Fibroblast of skin of right biceps (primary cell): ENCODE results near the gene USP7.
"Not testable (repeated sequence)": the region's sequence is repeated elsewhere in the genome, so short reads cannot be mapped to it uniquely, and the experiment has no call there.

ENCODE experiments used
- DNase-seq: peaks from one replicate; pipeline ENCODE4 v3.0.0-alpha.2; 2013

Gene USP7

DNA sequence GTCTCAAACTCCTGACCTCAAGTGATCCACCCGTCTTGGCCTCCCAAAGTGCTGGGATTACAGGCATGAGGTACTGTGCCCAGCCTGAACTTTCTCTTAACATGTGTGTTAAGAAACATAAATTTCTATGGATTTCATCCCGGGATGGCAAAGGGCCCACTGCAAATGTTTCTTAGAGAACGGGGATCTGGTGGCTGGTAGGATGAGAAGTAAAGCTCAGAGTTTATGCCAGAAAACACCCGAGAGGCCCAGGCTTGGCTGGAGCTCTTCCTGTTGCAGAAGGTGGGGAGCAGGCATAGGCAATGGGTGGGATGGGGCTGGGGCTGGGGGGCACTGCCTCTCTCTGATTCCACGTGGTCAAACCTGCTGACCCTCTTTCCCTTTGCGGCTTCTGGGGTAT, 89.3 kb downstream of the USP7 start:
- DNase-seq, result peak; percentile 42

DNA sequence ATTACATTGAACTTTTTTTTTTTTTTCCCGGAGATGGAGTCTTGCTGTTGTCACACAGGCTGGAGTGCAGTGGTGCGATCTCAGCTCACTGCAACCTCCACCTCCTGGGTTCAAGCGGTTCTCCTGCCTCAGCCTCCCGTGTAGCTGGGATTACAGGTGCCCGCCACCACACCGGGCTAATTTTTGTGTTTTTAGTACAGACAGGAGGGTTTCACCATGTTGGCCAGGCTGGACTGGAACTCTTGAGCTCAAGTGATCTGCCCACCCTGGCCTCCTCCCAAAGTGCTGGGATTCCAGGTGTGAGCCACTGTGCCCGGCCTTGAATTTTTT, 89.9 kb downstream of the USP7 start:
- not testable (repeated sequence) for DNase-seq

DNA sequence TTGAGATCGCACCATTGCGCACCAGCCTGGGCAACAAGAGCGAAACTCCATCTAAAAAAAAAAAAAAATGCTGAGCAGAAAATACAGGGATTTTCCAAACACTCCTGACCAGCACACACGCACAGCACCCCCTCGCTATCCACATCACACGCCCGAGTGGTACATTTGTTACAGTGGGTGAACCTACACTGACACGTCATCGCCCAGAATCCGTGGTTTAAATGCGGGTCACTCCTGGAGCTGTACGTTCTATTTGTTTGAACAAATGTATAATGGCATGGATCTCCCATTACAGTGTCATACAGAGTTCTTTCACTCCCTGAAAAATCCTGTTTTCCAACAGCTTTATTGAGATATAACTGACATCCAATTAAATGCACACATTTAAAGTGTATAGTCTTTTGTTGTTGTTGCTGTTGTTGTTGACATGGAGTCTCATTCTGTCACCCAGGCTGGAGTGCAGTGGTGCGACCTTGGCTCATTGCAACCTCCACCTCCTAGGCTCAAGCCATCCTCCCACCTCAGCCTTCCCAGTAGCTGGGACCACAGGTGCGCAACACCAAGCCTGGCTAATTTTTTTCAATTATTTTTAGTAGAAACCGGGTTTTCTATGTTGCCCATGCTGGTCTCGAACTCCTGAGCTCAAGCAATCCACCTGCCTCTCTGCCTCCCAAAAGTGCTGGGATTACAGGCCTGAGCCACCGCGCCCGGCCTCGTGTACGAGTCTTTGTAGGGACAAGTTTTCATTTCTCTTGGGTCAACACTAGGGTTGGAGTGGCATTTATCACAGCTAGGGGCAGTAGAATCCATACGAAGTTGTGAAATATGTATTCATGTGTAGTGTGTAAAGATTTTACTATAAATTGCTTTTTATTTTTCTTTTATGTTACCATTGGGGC, 90.5 kb downstream of the USP7 start:
- DNase-seq, result no peak

DNA sequence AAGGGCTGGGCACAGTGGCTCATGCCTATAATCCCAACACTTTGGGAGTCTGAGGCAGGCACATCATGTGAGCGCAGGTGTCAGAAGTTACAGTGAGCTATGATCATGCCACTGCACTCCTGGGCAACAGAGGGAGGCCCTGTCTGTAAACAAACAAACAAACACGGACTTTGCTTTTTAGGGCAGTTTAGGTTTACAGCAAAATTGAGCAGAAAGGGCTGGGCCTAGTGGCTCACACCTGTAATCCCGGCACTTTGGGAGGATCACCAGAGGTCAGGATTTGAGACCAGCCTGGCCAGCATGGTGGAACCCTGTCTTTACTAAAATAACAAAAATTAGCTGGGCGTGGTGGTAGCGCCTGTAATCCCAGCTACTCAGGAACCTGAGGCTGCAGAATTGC, 91.6 kb downstream of the USP7 start:
- DNase-seq, result no peak

DNA sequence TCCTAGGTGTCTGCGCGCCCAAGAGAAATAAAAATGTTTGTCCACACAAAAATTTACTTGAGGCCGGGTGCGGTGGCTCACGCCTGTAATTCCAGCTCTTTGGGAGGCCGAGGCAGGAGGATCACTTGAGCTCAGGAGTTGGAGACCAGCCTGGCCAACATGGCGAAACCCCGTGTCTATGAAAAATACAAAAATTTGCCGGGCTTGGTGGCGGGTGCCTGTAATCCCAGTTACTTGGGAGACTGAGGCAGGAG, 93.8 kb downstream of the USP7 start:
- not testable (repeated sequence) for DNase-seq

DNA sequence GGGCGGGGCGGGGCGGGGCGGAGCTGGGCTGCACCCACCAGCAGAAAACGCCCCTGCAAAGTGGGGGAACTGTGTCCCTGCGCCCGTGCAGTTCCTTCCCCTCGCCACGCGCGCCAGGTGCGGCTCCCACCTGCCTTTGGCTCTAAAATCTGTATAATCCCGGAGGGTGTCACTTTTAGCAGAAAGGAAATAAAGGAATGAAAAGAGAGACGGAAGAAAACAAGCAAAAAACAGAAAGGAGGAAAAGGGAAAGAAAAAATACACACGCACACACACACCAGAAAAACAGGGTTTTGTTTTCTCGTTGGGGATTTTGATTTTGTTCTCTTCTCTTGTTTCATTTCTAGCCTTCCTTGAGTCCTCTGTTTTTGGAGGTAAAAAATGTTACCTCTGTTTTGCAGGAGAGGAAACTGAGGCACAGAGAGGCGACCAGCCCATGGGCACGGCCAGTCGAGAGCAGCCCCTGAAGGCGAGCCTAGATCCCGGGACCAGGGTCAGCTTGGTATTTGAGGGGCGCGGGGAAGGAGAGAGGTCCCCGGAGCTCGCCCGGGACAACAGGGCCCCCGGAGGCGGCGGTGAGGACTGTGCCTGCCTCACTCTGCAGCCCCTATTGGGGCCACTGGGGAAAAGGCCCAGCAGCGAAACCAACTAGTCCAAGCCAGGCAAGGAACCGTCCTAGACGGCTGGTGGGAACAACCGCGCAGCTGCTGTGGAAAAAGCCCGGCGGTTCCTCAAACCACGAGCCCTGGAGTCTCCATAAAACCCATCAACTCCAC, 94.3 kb downstream of the USP7 start:
- no peak for DNase-seq

DNA sequence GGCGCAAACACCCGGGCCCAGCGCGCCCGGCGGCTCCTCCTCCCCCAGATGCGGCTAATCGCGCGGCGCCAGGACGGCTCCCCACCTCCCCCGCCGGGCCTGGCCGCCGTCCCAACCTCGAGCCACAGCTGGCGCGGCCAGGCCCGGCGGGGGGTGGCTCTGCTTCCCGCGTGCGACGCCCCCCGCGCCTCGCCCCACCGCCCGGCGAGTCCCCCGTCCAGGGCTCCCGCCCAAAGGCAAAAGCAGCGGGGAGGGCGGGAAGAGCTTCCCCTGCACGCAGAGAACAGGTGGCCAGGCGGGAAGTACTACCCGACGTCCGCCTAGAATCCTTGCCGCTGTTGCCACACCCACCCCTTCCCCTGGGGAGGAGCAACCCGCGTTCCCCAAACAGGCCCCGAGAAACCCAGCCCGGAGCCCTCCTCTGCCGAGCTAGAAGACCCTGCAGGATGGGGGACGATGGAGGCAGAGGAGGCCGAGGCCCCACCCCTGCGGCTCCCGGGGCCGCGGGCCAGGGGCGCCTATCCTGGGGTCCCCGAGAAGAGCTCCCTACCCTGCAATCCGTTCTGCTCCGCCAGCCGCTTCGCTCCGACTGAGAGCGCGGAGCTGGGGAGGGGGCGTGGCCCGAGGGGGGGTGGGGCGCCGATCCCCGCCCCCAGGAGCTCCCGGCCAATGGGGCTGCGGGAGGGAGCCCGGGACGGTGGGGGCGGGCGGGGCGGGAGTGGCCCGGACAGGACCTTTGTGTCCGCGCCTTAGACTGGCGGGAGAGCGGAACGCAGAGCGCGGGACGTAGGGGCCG, 95.1 kb downstream of the USP7 start, which contains the start of gene CARHSP1:
CARHSP1 (minus strand) TSS at position 591 of the 796 bp plus-strand sequence. CDS start 9,678 bp downstream, outside the sequence.
- peak; percentile 92 for DNase-seq

DNA sequence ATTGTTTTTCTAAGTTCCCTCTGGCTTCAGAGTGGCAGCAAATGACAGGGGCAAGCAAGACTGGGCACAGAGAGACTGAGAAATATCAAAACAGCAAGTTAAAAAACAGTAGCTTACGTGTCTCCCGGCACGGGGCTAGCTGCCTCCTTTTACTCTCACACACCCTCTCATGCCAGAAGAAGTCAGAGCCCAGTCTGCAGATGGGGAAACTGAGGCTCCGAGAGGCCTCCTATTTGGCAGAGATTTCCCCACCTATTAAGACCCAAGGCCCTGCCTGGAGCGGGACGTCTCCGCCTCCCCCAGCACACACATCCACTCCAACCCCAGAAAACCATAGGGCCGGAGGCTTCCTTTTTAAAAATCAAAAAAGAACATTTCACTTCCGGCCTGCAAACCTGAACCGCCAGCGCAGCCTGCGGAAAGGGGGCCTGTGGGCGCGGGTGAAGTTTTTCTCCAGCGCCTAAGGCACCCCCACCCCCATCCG, 95.7 kb downstream of the USP7 start:
- DNase-seq, result no peak

DNA sequence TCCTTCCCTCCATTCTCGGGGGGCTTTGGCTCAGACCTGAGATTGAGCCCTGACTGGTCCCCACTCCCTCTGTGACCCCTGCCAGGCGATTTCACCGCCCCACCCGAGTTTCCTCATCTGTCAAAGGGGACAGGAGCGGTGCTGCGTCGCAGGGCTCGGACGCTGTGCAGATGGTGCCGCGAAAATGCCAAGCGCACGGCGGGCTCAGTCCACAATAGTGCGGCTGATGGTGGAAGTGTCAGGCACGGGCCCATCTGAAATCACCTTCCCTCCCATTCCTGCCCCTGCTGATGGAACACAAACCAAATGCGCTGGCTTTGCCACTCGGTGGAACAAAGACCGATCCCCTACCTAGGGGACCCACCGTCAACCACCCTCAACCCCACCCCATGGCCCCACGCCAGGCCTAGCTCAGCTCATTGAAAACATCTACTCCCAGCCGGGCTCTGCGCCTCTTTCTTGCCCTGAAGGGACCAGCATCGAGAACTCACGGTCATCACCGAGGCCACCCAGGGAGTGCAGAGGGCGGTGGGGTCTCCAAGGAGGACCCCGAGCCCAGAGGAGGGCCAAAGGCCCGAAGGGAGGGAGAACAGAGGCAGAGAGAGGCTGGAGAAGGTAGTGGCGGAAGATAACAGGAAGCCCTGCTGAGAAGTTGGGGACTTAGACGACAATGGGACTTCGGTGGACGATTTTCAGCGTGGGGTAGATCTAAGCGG, 96.3 kb downstream of the USP7 start:
- DNase-seq, result no peak

DNA sequence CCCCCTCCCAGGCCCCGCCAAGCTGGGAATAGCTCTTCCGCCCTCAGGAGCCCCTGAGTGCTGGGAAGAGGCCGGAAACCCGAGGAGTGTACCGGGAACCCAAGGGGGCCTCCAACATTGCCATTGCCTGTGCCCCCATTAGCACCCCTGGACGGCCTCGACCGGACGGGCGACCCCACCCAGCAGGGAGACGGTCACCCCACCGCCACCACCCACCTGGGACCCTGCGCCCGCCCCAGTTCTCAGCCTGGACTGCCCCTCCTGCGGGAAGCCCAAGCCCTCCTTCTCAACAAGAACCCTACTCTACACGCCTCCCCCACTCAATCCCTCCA, 96.9 kb downstream of the USP7 start:
- no peak for DNase-seq

DNA sequence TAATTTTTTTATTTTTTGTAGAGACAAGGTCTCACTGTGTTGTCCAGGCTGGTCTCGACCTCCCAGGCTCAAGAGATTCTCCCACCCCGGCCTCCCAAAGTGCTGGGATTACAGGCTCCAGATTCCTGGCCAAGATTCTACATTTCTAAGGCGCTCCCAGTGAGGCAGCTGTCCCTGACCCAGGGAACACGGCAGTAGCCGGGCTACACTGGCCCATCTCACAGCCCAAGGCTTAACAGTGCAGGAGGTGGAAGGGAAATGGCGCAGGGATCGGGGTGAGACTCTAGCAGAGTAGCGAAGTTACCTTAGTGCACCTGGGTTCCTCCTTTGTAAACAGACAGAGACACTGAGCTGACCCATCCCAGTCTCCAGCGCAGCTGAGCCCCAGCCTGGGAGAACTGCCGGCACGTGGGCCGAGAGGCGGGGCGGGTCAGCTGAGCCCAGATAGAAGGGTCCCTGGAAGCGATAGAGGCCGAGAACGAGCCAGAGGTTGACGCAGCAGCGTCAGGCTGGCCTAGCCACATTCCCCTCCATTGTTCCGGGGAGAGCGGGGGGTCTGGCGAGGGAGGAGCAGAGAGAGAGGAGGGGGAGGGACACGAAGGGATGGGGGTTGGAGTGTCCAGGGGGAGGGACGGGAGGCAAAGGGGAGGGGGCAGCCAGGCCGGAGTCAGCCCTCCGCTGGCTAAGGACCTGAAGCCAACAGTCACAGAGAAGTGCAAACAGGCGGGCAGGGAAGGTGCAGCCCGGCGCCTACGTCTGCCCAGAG, 97.4 kb downstream of the USP7 start:
- peak; percentile 50 for DNase-seq

DNA sequence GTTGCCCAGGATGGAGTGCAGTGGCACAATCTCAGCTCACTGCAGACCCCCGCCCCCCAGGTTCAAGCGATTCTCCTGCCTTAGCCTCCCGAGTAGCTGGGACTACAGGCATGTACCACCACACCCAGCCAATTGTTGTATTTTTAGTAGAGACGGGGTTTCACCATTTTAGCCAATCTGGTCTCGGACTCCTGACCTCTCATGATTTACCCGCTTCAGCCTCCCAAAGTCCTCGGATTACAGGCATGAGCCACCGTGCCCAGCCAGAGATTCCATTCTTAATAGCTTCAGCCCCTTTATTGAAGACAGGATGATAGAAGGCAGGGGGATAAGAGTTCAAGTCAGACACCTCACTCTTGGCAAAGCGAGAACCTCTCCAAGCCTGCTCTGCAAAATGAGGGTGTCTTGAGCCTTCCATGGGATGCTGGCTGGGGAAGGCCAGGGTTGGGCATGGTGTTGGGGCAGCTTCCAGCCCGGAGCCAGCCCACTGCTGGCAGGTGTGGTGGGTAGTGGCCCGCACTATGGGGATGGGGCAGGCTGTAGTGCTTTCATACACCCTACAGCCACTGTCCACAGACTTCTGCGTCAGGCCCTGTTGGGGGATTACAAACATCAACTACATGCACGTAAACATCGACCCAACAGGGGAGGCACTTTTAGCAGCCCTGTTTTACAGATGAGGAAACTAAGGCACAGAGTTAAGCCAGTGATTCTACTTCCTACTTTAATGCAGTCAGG, 98.4 kb downstream of the USP7 start:
- no peak for DNase-seq

DNA sequence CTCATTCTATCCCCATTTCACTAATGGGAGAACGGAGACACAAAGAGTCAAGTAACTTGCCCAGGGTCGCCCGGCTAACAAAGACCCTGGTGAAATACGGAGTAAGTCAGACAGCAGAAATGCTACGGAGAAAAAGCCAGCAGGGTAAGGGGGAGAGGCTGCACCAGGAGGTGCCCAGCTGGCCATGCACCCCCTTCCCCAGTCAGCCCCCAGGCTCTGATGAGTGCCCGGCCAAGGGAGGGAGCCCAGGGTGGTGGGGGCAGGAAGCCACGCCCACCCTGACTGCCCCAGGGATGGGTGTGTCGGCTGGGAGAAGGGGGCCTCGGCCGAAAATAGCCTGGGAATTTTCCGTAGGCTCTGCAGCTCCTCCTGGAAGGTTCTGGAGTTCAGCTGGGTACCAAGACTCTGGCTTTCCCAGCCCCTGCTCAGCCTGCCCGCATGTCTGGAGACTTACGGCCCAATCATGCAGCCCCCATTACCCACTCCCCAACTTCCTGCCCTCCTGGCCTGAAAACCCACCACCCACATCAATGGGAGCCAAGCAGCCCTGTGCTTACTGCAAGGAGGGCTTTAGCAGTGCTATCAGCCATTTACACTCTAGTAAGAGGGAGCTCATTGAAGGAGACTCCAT, 99.1 kb downstream of the USP7 start:
- no peak for DNase-seq

DNA sequence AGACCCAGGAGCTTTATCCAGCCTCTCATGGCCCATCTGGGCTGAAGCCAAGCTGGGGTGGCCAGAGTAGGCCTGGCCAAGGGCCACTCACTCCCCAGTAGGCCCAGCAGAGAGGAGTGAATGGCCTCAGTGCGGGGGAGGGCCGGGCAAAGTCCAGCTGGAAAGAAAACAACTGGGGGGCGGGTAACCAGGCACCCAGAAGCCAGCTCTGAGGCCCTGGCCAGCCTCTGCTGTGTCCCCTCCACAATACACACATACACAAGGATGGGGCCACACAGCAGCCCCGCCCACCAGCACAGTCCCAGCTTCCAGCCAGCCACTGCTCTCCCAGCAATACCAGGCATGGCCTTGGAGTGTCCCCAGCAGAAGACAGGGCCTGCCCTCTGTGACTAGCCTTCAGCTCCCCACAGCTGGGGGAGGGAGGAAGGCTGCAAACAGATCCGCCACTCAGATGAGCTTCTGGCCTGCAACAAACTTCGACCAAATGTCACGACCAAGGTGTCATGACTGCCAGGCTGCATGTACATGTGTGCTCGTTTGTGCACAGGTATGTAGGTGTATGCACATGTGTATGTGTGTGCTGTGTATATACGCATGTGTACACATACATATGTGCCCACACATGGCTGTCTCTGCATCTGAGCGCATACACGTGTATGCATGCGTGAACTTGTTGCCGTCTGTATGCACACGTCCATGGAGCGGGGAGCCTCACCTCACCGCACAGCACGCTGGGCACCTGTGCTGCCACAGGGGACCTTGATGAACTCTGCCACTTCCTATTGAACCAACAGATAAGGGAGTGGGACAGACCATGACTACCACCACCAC, 99.9 kb downstream of the USP7 start:
- DNase-seq, result no peak

DNA sequence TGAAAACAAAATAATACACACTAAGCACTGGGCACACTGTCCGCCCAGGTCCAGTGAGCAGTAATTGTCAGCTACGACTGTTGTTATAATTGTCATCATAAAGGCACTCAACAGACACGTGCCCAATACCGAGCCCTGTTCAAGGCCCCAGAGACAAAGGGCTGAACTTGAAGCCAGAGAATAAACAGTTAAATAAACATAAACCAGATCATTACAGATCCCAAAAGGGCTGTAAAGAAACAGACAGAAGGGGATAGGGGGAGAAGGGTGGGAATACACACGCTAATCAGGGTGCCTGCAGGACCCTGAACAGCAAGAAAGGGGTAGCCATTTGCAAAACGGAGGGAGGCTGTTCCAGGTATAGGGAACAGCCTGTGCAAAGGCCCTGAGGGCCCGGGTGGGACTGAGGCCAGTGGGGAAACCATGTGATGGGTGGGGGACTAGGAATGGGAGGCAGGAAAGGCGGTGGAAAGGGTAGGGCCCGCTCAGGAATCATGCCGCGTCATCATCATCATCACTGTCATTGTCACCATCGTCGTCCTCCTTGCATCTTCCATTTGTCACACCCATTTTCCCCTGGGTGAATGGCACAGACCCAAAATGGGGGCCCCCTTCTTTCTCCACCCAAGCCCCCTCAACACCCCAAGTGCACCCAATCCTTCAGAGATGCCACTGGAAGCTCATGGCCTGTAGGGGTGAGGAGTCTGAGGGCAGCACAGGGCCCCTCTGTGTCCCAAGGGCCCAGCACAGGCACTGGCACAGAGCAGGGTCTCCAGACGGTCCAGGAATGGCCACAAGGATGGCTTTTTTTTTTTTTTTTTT, 101.2 kb downstream of the USP7 start:
- DNase-seq, result no peak

DNA sequence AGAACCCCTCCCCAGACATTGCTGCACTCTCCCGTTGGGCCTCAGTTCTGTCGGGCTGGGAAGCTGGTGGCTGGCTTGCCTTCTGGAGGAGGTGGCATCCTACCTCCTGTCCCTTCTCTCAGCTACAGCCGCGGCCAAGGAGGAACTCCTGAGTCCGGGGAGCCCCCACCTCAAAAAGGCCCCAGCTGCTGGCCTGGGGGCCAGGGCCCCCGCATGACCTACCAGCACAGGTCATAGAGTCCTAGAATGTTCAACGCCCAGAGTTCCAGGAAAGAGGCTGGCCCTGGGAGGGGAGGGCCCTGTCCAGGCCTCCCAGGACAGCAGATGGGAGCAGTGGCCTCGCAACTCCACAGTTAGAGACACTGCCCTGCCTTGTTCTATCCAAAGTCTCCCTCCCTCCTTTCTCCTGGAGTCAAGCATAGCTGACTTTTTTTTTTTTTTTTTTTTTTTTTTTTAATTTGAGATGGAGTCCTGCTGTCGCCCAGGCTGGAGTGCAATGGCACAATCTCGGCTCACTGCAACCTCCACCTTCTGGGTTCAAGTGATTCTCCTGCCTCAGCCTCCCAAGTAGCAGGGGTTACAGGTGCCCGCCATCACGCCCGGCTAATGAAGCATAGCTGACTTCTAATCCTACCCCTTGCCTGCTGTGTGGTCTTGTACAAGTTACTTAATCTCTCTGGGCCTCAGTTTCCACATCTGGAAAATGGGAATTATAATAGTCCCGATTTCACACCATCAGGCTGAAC, 102.0 kb downstream of the USP7 start:
- DNase-seq, result no peak

DNA sequence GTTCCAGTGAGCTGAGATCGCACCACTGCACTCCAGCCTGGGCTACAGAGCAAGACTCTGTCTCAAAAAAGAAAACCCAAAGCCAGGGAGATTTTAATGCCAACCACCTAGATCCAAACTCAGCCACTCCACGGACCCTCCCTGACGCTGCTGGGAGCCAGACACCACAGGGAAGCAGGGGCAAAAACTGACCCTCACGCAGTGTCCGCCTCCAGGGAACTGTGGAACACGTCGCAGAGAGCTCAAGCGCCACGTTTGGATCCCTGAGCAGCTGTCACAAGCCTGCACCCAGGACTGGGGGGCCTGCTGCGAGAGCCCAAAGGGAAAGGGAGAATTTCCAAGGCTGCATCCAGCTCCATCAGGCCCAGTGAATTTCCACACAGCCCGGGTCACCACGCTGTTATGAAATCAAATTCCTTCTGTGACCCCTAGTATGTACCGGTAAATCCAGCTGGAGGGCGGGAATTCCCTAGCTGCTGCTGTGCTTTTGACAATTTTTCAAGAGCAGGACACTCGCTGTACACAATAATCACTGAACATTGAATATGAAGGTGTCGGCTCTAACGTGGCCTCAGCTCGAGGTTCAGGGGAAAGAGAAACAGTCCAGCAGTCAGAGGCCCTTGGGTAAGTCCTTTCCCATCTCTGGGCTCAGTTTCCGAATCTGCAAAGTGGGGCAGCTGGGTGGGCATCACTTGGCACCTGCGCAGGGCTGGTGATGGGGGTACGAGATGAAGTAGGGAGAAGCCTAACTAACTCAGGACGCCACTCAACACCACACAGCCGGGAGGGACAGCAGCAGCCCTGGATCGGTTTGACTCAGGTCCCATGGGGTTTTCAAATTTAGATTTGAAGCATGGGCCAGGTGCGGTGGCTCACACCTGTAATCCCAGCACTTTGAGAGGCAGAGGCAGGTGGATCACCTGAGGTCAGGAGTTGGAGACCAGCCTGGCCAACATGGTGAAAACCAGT, 103.5 kb downstream of the USP7 start:
- no peak for DNase-seq
